Fibroblast of mammary gland (primary cell): ENCODE data around the gene EFEMP1.

Source experiments
- DNase-seq: peaks from one replicate; pipeline ENCODE4 v3.0.0-alpha.2; 2010; ENCODE audit warnings: low read depth
- H3K4me3 ChIP-seq: 2 replicates; pipeline ENCODE4 v1.5.1; 2011; ENCODE audit warnings: low read depth, mild to moderate bottlenecking, low read length, moderate library complexity; ENCODE audit not compliant: control insufficient read depth
- TF ChIP-seq, protein P1 (sequence below): conservative IDR thresholded peaks from 2 replicates; pipeline ENCODE4 v1.5.1; 2011; ENCODE audit warnings: low read depth, low read length, inconsistent platforms; ENCODE audit not compliant: control insufficient read depth, insufficient read depth

The EFEMP1 gene, protein sequence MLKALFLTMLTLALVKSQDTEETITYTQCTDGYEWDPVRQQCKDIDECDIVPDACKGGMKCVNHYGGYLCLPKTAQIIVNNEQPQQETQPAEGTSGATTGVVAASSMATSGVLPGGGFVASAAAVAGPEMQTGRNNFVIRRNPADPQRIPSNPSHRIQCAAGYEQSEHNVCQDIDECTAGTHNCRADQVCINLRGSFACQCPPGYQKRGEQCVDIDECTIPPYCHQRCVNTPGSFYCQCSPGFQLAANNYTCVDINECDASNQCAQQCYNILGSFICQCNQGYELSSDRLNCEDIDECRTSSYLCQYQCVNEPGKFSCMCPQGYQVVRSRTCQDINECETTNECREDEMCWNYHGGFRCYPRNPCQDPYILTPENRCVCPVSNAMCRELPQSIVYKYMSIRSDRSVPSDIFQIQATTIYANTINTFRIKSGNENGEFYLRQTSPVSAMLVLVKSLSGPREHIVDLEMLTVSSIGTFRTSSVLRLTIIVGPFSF

DNA sequence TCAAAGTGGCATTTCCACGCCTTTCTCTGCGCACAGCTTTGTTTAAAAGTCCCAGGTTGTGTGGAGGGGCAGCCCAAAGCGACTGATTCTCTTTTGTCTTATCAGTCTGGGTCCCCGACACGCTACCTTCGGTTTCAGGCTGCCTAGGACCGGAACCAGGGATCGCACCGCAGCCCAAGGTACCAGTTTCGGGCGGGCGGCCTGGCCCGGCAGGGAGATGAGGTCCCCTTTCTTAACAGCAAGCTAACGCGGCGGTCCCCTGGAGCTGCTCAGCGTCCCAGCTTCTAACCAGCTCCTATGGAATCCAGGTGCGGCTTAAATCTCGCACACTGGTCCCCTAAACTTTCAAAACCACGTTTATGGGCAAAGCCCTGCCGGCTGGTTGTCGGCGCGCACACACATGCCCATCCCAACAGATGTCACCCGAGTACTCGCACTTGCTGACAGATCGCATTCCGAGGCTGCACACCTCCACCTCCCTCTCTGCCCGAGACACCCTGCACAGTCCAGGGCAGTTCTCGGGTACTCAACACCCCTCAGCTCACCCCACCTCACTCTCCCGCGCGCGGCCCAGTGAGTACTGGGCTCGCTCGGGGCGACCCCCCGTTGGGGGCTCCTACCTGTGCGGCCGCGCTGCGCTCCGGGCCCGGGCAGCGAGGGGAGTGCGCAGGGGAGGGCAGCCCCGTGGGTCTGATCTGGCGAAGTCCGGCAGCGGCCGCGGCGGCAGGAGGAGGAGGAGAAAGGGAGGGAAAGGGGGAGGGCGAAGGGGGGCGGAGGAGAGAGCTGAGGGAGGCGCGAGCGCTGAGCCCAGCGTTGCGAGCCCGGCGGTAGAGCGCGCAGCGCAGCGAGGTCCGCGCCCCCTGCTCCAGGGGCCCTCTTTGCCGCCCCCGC is at the start of gene EFEMP1:
TSS of gene EFEMP1 (minus strand) at position 692 of the 891 bp plus-strand sequence. CDS start 1,342 bp downstream, outside the sequence.
- peak within 1 kb of the TSS; percentile 72 for H3K4me3 ChIP-seq
- peak; percentile 54 for DNase-seq
- TF ChIP-seq, protein P1, sequence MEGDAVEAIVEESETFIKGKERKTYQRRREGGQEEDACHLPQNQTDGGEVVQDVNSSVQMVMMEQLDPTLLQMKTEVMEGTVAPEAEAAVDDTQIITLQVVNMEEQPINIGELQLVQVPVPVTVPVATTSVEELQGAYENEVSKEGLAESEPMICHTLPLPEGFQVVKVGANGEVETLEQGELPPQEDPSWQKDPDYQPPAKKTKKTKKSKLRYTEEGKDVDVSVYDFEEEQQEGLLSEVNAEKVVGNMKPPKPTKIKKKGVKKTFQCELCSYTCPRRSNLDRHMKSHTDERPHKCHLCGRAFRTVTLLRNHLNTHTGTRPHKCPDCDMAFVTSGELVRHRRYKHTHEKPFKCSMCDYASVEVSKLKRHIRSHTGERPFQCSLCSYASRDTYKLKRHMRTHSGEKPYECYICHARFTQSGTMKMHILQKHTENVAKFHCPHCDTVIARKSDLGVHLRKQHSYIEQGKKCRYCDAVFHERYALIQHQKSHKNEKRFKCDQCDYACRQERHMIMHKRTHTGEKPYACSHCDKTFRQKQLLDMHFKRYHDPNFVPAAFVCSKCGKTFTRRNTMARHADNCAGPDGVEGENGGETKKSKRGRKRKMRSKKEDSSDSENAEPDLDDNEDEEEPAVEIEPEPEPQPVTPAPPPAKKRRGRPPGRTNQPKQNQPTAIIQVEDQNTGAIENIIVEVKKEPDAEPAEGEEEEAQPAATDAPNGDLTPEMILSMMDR: no peak

DNA sequence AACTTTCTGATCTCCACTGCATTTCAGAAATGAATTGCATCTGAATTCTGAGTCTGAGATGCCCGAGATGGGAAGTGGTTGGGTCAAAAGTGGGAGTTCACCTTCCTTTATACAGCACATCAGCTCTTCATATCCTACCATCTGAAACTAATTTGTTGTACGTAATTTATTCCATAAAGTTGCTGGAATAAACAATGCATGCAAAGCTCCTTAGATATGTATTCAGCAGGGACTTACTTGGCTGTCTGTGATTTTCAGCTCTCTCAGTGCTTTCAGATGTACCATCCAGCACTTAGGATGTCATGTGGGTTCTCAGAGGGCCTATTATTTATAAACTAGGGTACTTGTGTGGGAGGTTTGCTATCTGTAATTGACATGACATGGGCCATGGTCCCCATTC is 46.9 kb upstream of the EFEMP1 start:
- no peak overlapping the region for H3K4me3 ChIP-seq
- DNase-seq: peak; percentile 19
- TF ChIP-seq, protein P1: no peak

DNA sequence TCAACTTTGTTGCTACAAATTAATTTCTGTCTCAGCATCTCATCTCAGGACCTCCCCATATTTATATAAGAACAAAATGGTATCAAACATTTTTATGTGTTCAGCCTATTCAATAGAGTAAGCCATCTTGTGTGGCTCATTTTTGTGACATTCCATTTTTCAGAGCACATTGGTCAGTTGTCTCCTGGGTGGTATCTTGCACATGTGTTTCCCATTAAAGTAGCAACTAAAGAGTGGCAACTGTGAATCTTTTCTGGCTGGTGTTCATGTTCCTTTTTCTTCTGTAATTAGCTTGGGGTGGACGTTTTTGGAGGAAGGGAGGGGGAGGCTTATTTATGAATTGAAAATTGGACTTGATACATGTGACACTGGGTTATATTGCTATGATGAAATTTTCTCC is 45.4 kb upstream of the EFEMP1 start:
- TF ChIP-seq, protein P1: no peak
- DNase-seq: no peak
- H3K4me3 ChIP-seq: no peak overlapping the region

DNA sequence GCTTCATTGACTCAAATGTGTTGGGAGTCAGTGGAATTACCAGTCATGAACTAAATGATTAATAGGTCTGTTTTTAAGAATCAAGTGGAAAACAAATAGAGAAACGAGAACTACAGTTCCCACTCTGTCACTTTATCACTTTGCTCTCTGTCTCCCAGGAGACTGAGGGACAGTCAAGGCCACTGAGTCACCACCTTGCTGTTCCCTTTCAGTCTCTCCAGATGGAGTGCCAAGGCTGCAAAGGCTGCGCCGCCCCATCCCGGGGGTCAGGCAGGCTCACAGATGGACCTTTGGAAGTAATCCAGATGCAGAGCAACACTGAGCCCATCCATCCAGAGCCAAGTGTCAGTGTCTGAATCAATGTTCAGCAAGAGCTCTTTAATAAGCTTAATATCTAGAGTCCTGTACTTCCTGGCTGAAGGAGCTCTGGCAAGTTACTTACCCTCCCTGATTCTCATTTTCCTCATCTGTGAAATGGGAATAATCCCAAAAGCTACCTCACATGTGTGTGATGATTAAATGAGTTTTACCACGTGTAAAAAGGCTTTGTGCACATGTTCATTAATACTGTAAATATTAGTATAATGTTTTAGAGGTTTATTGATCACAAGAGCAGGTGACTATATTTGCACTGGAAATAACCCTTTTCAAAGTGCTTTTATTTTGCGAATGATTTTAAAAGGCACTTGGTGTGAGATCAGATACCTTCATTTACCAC is 43.0 kb upstream of the EFEMP1 start:
- H3K4me3 ChIP-seq: no peak overlapping the region
- DNase-seq: peak; percentile 40
- TF ChIP-seq, protein P1: no peak

DNA sequence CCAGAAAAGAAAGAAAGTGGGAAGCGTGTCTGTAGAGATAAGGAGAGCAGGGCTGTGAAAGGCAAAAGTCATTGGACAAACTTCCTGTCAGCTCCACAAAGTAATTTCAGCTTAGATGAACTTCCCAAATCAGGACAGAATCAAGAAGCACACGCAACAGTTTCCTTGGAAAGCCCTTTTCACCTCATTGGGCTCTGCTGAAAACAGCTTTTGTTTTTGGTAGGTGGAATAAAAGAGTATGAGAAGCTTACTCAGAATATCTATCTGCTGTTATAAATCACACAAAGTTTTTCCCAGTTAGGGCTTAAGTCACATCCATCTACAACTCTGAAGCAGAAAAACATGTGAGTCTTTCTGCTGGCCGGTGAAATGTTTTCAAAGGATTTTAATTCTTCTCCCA is 42.4 kb upstream of the EFEMP1 start:
- TF ChIP-seq, protein P1: no peak
- H3K4me3 ChIP-seq: no peak overlapping the region
- peak; percentile 46 for DNase-seq

DNA sequence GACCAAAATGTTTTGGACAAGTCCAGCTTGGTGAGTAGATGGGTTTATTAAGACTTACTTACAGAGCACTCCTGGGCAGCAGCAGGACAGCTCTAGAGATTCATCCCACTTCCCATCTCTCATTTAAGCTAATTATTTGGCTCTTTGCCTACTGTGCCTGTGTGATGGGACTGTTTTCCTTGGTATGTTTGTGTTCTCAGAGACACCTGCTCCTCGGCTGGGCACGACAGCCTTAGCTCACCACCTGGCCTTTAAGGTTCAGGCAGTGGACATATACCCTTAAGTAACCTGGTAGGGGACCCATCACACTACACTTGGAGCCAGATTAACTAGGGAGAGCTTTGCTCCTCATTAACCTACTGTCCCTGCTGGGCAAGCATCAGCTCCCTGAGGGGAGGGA is 41.7 kb upstream of the EFEMP1 start:
- TF ChIP-seq, protein P1: no peak
- H3K4me3 ChIP-seq: no peak overlapping the region
- DNase-seq: no peak
